ENCODE measurements around the gene SZT2.
"Not testable (repeated sequence)": the region's sequence is repeated elsewhere in the genome, so short reads cannot be mapped to it uniquely, and the experiment has no call there.

SZT2 gene

DNA sequence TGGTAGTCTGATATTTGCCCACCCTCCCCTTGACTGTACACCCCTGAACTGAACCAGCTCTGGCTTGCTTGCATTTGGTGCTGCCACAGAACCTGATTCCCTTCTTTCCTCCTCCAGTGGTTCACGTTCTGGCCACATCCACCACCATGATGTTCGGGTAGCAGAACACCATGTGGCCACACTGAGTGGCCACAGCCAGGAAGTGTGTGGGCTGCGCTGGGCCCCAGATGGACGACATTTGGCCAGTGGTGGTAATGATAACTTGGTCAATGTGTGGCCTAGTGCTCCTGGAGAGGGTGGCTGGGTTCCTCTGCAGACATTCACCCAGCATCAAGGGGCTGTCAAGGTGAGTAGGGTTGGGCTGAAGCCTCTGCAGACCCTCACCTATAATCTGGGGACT is 29.1 kb upstream of the SZT2 start:
- DNase-seq (ENCODE audit: low spot score), result no peak

DNA sequence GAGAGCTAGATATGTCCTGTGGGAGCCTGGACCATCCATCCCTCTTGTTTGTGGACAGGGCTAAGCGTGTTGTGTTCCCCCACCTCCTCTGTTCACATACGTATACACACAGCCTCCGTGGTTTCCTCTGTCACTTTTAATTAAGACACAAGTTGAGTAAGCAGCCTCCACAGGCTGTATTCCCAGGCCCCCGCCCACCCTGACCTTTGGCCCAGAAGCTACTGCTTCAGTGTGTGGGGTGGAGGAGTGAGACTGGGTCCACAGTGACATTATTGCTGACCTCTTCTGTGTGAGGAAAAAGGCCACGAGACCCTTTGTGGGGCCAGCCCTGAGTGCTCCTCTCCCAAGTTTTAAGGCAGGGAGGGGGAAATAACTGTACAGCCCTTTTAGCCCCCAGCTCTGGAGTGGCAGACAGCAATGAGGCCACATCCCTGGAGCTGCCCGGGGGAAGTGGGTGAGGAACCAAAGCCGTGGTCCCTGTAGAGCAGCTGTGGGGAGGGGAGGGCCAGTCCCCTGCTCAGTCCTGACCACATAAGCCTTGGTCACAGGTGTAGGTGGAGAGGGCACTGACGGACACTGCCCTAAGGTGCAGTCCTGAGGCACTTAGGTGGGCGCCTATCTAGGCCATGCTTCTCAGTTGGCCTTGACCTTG is 26.3 kb upstream of the SZT2 start:
- no peak for DNase-seq (ENCODE audit: low spot score)

DNA sequence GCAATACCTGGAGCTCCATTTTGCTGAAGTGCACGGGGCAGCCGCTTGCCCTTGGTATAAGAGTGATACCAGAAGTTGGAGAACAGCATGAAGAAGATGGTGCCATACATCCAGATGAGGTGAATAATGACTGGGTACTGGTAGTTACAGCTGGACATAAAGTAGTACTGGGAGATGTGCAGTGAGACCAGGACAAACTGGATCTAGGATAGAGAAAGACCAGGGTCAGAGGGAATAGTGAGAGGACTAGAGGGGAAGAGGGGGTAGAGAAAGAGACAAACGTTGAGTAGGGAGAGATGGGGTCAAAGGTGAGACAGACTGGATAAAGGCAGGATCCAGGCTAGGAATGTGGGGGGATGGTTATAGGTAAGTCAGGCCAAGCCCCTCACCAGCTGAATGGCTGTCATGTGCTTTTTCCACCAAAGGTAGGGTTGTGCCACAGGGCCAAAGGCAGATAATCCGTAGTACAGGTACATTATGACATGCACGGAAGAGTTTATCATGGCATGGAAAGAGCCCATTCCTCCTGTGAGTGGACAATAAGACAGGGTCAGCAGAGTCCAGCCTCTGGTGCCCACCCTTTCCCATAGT is 25.7 kb upstream of the SZT2 start:
- no peak for DNase-seq (ENCODE audit: low spot score)

DNA sequence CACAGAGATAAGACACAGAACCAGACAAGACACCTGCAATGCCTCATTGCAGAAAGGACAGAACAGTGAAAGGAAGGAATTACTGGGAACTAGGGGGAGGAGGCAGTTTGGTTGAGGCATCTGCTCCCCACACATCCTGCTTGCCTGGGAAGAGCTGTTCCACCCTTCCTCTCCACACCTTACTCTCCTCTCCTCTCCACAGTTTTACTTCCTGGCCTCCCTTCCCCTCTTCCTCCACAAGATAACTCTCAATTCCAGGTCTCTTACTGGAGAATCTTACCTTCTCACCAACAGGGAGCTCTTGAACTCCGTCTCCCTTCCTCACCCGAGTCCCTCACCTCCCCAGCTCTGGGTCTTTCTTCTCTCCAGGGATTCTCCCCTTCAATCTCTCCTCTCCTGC is 24.0 kb upstream of the SZT2 start:
- no peak for DNase-seq (ENCODE audit: low spot score)

DNA sequence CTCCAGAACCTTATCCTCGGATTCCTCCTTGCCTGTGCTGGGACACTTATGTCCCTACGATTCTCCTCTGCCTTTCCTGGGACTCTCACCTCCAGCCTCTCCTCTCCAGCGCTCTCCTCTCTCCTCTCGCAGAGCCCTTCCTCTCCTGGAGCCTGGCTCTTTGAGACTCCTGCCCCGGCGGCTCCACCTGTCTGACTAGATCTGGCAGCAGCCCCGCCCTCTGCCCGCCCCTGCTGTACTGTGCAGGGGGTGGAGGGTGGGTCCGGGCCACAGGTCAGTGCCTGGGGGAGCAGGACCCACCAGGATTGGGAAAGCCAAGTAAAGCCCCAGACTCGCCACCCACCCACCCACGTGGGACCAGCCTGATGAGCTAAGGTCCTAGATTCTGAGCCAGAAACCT is 23.5 kb upstream of the SZT2 start:
- no peak for DNase-seq (ENCODE audit: low spot score)

DNA sequence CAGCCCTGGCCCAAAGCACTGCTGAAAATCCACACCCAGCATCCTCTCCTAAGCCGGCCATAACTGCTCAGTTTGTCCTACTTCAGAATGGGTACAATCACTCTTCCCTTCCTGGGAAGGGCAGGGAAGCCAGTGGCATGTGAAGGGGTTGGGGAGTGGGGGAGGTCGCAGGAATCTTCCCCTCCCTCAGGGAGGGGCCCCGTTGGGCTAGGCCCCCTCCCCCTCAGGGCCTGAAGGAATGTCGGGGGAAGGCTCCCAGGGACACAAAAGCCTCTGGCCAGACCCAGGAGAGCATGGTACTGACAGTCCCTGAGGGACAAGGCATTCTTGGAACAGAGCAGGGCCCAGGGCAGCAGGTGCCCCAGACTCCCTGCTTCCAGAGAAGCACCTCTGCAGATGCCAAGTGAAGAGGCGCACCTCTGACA is 23.1 kb upstream of the SZT2 start:
- DNase-seq (ENCODE audit: low spot score), result no peak

DNA sequence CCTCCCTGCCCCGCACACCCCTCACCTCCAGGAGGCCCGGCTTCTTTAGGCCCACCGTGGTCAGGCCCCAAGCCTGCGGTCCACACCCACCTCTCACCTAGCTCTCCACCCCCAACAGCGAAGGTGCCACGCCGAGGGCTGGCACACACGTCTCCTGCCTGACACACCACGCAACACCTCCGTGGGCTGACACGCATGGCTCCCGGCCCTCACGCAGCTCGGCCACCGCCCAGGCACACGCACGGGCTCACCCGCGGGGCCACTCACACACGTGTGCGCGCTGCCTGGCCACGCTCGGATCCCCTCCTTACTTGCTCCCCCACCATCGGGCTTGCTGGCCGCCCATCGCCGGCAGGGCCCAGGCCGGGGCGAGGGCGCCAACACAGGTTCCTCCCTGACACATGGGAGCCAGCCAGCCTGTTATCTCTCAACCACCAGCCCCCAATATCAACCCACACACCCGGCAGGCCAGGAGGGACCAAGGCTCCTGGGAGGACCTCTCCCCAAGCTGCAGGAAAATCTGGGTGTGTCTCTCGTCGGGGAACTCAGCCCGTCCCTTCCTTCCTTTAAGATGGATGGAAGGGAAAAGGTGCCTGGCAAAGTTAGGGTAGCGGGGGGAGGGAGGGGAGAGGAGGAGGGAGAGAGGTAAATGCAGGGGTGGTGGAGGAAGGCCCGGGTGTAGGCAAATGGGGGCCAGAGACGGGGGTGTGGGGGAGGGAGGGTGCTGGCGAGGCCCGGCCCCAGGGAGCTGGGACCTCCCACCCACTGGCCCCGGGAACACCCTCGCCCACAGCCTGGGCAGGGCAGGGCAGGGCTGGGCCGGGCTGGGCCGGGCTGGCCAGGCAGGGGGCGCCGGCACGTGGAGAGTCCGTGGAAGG is 22.4 kb upstream of the SZT2 start:
- DNase-seq (ENCODE audit: low spot score), result peak; percentile 16

DNA sequence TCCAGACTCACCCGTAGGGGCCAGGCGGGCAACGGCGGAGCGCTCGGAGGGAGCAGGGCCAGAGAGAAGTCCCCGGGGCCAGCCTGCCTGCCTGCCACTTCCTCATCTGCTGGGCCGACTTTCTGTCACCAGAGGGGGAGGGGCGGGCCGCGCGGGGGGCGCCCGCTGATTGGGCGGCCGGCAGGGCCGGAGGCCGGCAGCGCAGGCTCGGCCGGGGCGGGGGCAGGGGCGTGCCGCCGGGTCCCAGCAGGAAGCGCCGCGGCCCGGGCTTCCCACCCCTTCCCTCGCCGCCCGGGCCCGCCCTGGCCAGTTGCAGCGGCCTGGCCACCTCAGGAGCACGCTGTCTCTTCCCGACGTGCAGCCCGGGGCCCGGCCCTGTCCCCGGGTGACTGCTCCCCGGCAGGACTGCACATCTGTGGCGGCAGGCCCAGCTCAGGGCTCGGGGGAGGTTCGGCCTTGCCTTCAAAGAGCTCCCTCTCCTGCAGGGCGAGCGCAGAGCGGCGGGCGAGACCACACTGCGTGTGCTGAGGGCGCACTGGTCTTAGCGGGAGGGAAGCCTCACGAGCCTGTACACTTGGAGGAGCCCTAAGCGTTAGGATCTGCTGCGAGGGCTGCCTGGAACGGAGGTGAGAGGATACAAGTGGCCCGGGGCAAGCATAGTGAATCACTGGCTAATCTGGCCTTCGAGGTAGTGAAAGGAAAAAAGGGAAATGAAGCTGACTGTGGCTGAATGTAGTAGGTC is 21.6 kb upstream of the SZT2 start, which contains the start of gene ELOVL1:
Gene ELOVL1 (minus strand): TSS at position 108 of the 742 bp plus-strand sequence. CDS start 2,402 bp downstream, outside the sequence.
- peak; percentile 81 for DNase-seq (ENCODE audit: low spot score)

DNA sequence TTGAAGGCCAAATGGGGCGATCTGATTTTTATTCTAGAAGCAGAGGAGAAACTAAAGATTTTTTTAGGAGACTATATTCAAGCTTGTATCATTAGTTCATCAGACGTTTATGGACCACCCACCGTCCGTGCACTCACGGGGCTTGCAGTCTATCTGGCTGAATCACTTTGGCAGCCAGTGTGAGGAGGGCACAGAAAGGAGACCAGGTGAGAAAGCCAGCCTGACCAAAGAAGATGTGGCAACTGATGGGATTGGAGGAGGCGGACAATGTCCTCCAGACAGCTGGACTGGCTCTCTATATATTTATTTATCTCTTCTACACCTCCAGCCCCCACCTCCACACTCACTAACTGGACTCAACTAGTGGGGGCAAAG is 21.1 kb upstream of the SZT2 start:
- DNase-seq (ENCODE audit: low spot score), result no peak

DNA sequence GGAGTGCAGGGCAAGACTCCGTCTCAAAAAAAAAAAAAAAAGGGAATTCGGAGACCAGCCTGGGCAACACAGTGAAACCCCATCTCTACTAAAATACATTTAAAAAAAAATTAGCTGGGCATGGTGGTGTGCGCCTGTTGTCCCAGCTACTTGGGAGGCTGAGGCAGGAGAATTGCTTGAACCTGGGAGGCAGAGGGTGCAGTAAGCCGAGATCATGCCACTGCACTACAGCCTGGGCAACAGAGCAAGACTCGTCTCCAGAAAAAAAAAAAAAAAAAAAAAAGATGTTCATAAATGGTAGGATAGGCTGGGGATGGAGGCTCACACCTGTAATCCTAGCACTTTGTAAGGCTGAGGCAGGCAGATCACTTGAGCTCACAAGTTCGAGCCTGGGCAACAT is 19.9 kb upstream of the SZT2 start:
- DNase-seq (ENCODE audit: low spot score), result not testable (repeated sequence)

DNA sequence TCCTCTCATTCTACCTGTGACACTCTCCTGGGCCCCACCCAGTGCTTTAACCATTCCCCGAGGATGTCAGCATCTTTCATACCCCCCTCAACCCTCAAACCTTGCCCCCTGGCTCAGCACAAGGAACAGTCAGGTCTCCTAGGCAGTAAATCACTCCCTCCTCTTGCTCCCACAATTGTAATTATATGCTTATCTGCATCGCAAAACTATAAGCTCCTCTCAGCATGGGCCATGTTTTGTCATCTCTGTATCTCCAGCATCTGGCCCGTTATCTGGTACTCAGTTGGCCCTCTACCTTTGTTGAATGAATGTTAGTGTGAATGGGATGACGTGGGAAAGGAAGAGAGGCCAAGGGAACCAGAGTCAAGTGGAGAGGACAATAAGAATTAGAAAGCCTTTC is 19.1 kb upstream of the SZT2 start:
- DNase-seq (ENCODE audit: low spot score), result no peak

DNA sequence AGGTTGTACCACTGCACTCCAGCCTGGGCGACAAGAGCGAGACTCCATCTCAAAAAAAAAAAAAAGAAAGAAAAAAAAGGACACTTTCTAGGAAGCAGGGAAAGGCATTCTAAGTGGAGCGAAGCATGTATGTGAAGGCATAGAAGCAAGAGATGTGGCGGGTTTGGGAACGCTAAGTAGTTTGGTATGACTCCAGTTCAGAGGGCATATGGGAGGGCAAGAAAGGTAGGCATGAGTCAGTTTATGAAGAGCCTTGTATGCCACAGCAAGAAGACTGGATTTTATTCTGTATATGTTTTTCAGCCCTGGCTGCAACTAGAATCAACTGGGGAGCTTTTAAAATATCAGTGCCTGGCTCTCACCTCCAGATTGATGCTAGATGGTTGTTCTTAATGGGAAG is 17.5 kb upstream of the SZT2 start:
- no peak for DNase-seq (ENCODE audit: low spot score)

DNA sequence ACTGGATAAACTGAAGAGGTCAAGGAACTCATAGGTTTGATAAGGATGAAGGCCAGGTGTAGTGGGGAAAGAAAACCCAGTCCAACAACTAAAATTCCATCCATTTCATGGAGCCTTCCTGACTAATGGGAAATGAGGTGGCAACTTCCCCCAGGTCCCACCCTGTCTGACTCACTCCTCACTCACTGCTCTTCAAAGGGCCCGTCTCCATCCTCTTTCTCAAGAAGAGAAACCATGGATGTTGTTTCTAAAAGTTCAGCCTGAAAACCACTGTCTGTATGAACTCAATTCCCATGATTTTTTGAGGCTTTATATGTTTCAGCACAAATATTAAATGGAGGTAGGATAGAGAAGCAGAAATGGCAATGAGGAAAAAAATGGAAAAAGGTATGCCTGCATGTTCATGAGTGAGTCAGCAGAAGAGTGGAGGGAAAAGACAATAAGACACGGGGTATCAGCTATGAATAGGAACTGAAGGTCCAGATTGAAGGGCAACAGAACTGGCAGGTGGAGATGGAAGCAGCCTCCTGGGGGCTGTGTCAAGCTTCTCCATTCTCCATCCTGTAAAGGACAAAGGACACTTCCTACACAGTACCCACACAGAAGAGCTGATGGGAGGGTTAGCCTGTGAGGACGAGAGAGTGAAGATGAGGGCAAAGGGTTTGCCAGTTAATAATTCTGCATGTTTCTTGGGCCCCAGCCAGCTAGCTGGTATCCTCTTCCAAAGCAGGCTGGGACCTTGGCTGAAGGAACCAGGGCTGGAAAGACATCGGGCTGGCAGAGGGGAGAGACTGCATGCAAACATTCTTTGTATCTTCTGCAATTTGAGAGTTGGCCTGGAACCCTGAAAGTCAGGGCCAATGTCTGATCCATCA is 16.4 kb upstream of the SZT2 start:
- DNase-seq (ENCODE audit: low spot score), result no peak

DNA sequence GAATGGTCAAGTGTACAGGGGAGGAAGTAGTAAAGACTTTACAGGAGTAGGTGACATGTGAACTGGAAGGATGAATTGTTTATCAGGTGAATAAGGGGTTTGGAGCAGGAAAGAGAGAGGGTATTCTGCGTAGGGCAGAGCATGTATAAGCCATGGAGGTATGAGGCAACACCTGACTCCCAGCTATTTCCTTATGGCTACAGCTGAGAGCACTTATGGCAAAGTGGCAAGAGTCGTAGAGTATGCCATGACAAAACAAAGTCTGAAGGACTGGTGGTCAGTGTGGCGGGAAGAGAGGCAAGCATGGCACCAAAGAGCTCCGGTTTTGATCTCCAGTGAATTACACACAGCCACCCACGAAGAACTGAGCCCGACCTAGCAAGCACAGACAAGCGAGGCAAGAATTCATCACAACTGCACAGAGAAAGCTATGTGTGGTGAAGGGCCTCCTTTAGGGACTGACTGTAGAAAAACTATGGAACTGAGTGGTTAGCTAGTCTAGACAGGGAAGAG is 12.9 kb upstream of the SZT2 start:
- DNase-seq (ENCODE audit: low spot score), result no peak

DNA sequence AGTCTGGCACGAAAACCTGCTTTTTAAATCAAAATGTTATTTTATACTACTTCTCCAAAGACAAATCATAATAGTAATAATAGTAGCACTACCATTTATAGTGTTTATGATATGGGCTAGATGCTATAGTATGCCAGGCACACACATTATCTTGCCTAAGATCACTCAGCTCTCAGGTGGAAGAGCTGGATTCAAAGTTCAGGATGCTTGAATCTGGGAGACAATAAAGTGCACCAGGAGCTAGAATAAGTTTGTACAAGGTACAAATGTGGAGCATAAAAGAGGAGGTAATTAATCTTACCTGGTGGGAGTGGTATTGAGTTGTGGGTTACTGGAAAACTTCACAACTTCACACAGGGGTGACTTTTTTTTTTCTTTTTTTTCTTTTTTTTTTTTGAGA is 11.9 kb upstream of the SZT2 start:
- DNase-seq (ENCODE audit: low spot score), result no peak

DNA sequence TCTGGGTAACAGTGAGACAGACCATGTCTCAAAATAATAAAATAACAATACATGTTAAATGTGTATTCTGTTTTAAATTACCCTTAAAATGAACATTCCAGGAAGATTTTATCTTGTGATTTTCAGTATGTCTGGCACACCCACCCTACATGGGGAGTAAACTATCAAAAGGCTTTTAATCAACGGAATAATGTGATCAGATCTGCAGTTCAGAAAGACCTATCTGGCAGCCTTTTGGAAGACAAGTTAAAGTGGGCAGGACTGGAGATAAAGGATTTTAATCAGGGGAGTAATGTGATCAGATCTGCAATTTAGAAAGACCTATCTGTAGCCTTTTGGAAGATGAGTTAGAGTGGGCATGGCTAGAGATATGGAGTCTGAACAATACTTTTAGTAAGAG is 10.2 kb upstream of the SZT2 start:
- DNase-seq (ENCODE audit: low spot score), result no peak

DNA sequence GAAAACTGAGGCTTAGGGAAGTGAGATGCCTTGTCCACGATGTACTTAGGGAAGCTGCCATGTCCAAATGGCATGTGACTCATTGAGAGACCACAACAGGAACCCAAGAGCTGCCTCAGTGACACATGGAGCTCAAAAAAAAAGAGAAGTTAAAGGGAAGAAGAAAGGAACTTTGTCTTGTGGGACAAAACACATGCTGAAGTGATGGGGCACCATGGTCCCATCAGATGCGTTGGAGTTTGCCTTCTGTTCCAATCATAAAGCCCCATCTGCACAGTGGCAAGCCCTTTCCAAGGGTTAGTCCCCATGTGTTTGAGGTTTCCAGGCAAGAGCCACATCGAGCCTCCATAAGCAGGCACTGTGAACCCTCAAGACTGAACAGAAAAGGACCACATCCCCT is 8.1 kb upstream of the SZT2 start:
- no peak for DNase-seq (ENCODE audit: low spot score)

DNA sequence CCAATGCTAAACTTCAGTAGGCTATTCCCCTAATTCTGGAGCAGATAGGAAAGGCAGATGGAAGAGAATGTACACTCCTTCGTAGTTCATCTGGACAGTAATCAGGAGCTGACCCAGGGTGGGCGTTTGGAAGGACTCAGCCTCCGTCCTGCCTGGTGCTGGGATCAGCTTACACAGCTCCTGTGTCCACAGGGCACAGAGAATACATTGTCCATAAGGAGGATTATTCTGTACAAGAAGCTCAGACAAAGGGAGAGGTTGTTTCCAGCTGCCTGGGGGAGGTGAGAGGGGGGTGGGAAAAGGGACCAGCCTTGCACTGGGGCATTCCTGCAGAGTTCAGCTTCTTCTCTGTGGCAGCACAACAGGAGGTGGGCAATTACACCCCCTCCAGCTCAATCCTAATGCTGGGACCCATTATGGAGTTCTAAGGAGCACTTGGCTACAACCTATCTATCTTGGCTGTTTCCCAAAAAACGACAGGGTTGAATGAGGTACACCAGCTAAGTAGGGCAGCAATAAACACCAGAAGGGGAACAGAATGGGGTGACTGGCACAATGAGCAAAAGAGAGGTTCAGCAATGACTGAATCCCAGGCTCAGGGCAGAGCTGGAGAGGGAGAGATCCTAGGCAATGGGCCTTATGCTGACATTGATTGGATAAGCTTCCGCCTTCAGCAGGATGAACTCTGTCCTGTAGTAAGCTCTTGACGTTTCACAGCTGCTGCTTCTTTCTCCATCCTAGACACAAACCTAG is 7.5 kb upstream of the SZT2 start:
- DNase-seq (ENCODE audit: low spot score), result no peak

DNA sequence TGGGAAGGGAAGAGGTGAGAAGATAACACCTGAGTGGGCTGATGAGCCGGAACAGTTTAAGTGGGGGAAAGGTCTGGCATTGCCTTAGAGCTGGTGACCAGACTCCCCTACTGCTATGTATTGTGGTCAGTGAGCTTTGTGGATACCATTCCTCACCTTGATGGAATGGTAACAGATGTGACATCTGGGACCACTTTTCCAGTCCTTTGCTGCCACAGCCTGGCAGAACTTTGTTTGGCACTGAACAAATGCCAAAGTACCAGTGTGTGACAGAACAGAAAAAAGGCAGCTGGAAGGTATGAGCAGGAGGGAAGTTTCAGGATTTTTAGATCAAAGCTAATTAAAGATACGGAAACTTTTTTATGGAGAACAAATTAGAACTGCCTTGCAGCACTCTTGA is 6.2 kb upstream of the SZT2 start:
- no peak for DNase-seq (ENCODE audit: low spot score)

DNA sequence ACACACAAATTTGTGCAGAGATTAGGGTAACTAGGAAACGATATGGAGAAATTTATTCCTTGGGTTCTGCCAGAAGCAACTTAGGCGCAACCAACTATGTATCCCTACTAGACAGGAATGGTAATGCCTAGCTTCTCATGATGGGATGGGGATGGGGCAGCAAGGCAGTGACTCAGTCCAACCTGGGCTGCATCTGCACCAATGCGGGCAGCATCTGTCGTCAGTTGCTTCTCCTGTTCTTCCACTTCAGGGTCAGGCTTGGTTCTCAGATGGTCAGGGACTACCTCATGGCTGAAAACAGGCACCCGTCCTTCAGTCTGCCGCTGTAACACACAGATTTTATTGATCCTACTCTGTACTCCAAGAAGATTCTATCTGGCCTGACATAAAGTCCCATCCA is 3.0 kb upstream of the SZT2 start:
- no peak for DNase-seq (ENCODE audit: low spot score)

Measured in SK-N-DZ (cell line).